Measurements from ENCODE around the gene SLC49A4.

DNA sequence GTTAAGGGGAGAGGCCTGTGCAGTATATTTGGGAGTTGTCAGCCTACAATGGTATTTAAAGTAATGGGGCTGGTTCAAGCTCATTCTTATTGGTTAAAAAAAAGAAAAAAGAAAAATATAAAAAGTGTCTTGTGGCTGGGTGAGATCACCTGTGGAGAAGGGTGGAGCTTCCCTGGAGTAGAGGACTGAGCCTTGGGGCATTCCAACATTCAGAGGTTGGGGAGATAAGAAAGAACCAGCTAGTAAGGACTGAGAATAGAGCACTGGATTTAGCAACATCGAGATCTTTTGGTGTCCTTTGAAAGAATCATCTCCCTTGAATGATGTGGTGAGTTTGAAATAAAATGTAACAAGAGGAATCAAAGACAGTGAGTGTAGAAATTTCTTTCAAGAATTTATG is 5.2 kb downstream of the SLC49A4 start:
- TF ChIP-seq, protein P1, sequence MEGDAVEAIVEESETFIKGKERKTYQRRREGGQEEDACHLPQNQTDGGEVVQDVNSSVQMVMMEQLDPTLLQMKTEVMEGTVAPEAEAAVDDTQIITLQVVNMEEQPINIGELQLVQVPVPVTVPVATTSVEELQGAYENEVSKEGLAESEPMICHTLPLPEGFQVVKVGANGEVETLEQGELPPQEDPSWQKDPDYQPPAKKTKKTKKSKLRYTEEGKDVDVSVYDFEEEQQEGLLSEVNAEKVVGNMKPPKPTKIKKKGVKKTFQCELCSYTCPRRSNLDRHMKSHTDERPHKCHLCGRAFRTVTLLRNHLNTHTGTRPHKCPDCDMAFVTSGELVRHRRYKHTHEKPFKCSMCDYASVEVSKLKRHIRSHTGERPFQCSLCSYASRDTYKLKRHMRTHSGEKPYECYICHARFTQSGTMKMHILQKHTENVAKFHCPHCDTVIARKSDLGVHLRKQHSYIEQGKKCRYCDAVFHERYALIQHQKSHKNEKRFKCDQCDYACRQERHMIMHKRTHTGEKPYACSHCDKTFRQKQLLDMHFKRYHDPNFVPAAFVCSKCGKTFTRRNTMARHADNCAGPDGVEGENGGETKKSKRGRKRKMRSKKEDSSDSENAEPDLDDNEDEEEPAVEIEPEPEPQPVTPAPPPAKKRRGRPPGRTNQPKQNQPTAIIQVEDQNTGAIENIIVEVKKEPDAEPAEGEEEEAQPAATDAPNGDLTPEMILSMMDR (IDR thresholded peaks at IDR 0.05) = no peak
- TF ChIP-seq, protein P2, sequence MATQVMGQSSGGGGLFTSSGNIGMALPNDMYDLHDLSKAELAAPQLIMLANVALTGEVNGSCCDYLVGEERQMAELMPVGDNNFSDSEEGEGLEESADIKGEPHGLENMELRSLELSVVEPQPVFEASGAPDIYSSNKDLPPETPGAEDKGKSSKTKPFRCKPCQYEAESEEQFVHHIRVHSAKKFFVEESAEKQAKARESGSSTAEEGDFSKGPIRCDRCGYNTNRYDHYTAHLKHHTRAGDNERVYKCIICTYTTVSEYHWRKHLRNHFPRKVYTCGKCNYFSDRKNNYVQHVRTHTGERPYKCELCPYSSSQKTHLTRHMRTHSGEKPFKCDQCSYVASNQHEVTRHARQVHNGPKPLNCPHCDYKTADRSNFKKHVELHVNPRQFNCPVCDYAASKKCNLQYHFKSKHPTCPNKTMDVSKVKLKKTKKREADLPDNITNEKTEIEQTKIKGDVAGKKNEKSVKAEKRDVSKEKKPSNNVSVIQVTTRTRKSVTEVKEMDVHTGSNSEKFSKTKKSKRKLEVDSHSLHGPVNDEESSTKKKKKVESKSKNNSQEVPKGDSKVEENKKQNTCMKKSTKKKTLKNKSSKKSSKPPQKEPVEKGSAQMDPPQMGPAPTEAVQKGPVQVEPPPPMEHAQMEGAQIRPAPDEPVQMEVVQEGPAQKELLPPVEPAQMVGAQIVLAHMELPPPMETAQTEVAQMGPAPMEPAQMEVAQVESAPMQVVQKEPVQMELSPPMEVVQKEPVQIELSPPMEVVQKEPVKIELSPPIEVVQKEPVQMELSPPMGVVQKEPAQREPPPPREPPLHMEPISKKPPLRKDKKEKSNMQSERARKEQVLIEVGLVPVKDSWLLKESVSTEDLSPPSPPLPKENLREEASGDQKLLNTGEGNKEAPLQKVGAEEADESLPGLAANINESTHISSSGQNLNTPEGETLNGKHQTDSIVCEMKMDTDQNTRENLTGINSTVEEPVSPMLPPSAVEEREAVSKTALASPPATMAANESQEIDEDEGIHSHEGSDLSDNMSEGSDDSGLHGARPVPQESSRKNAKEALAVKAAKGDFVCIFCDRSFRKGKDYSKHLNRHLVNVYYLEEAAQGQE (IDR thresholded peaks at IDR 0.05) = no peak
- no peak for TF ChIP-seq CEBPB (IDR thresholded peaks at IDR 0.05)
- TF ChIP-seq EP300 (IDR thresholded peaks at IDR 0.05) = no peak
- TF ChIP-seq POLR2A (IDR thresholded peaks at IDR 0.05; ENCODE audit: low read length) = no peak
- TF ChIP-seq MAZ (IDR thresholded peaks at IDR 0.05; ENCODE audit: borderline replicate concordance, low read depth, low read length) = no peak
- no peak for TF ChIP-seq ESRRA (IDR thresholded peaks at IDR 0.05; ENCODE audit: borderline replicate concordance, low read length)
- TF ChIP-seq, protein P3, sequence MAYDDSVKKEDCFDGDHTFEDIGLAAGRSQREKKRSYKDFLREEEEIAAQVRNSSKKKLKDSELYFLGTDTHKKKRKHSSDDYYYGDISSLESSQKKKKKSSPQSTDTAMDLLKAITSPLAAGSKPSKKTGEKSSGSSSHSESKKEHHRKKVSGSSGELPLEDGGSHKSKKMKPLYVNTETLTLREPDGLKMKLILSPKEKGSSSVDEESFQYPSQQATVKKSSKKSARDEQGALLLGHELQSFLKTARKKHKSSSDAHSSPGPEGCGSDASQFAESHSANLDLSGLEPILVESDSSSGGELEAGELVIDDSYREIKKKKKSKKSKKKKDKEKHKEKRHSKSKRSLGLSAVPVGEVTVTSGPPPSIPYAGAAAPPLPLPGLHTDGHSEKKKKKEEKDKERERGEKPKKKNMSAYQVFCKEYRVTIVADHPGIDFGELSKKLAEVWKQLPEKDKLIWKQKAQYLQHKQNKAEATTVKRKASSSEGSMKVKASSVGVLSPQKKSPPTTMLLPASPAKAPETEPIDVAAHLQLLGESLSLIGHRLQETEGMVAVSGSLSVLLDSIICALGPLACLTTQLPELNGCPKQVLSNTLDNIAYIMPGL (CRISPR knock-in tag; IDR thresholded peaks at IDR 0.05; ENCODE audit: borderline replicate concordance) = no peak
- no peak for TF ChIP-seq JUN (IDR thresholded peaks at IDR 0.05)
- TF ChIP-seq RFX5 (IDR thresholded peaks at IDR 0.05) = no peak

Data from A549 (cell line).